OCI-LY7 (cell line): ENCODE data around the gene ELN.

Experiments
- EZH2phosphoT487 ChIP-seq: fragments of 200-600 bp; sonication (generic); IDR thresholded peaks from 2 replicates; pipeline ENCODE4 v1.6.1; 2018; ENCODE audit warnings: low read depth, borderline replicate concordance, mild to moderate bottlenecking, mixed run types, antibody characterized with exemption, low read length, moderate library complexity, mixed read lengths
- TF ChIP-seq, protein P1 (sequence below): fragments of 200-600 bp; sonication (generic); conservative IDR thresholded peaks from 2 replicates; pipeline ENCODE4 v1.5.1; 2014; ENCODE audit warnings: mild to moderate bottlenecking, antibody characterized with exemption, low read length, moderate library complexity, mixed read lengths

DNA sequence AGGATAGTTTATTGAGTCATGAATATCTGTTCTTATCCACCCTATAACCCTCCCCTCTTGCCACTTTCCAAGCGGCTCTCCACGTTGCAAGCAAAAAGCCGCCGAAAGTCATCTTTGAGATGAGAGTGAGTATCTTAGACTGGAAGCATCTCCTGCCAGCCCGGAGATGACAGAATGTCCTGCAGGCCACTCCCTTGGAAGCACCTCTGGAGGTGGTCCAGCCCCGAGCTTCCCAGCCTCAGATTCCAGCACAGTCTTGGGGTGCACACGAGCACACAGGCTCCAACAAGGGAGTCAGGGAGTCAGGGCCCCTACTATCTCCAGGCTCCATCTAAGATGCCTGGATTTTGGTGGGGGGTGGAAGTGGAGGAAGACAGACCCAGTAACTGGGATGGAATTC, 5.5 kb upstream of the ELN start:
- TF ChIP-seq, protein P1, sequence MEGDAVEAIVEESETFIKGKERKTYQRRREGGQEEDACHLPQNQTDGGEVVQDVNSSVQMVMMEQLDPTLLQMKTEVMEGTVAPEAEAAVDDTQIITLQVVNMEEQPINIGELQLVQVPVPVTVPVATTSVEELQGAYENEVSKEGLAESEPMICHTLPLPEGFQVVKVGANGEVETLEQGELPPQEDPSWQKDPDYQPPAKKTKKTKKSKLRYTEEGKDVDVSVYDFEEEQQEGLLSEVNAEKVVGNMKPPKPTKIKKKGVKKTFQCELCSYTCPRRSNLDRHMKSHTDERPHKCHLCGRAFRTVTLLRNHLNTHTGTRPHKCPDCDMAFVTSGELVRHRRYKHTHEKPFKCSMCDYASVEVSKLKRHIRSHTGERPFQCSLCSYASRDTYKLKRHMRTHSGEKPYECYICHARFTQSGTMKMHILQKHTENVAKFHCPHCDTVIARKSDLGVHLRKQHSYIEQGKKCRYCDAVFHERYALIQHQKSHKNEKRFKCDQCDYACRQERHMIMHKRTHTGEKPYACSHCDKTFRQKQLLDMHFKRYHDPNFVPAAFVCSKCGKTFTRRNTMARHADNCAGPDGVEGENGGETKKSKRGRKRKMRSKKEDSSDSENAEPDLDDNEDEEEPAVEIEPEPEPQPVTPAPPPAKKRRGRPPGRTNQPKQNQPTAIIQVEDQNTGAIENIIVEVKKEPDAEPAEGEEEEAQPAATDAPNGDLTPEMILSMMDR, result no peak
- no peak for TF ChIP-seq EZH2phosphoT487
